Neural cell (in vitro differentiated cells): ENCODE data around the gene STEAP4.

Experiments used
- CTCF ChIP-seq: fragments of 450-650 bp; IDR thresholded peaks from 2 replicates; pipeline ENCODE4 v1.5.1; 2014; ENCODE audit warnings: antibody characterized with exemption, mild to moderate bottlenecking, moderate library complexity; ENCODE audit not compliant: poor library complexity, severe bottlenecking
- SMC3 ChIP-seq: fragments of 450-650 bp; conservative IDR thresholded peaks from 2 replicates; pipeline ENCODE4 v1.6.1; 2014; ENCODE audit warnings: antibody characterized with exemption, mild to moderate bottlenecking, moderate library complexity; ENCODE audit not compliant: poor library complexity

- no peak for TF ChIP-seq CTCF
- TF ChIP-seq SMC3 = no peak
These were observed 16.2 kb downstream of the STEAP4 start for GRCh38 chr7:88290491-88290890.
